ENCODE data around the gene DCLK2.

Gene DCLK2

DNA sequence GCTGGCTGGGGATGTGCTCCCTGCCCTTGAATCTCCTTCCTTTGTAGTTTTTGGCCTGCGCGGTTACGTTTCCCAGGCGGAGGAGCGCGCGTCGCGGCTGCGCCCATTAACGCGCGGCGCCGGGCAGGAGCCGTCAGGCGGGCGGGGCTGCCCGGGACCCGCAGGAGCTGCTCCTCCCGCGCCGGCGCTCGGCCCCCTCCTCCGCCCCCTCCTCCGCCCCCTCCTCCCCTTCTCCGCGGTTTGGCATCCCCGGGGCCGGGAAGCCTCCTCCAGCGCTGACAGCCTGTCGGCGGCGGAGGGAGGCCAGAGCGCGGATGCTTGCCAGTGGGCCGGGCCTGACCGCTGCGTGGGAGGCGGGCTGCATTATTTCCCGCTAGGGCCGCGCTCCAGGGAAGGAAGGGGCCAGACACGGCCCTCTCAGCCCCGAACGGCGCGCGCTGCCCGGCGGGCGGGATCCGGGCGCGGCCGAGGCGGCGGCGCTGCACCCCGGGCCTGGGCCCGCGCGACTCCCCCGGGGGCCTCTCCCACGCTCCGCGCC lies at the start of gene DCLK2:
TSS of gene DCLK2 (plus strand) at position 405 of the 538 bp plus-strand sequence. CDS start 583 bp downstream, outside the sequence.
- peak in 56 of 58 donors; percentile 21 to 89 (median 76) for DNase-seq

GRCh38 chr4:150032541-150032940 lies 45.7 kb upstream of the DCLK2 start:
- DNase-seq: peak in 1 of 58 donors; percentile 14

DNA sequence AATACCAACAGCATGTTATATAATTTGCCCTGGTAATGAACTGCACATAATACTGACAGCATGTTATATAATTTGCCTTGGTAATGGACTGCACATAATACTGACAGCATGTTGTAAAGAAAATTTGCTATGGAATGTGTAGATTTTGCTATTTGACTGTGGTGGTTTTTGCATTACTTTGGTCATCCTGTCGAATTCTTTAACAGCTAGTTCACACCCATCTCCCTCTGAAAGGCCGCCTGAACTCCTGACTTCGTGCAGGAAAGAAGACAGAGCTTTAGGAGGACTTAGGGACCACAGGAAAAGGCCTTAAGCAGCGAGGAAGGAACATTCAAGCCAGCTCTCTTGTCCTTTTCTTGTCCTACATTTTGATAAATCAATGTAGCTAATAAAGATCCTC lies 45.2 kb upstream of the DCLK2 start:
- DNase-seq: no peak

DNA sequence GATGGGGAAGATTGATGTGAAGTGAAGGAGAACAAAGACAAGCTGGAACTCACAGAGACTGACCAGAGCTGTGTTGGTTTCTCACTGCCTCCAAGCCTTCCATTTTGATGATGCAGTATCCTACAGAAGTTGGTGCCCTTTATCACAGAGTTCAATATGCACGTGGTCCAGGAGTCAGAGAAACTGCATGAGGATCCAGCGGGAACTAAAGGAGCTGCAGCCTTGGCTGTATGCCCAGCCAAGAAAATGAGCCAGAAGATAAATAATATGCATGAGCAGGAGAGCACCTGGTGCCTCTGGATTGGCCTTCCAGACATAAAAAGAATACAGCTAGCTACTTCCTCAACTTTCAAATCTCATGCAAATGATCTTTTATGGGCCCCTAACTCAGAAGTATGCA lies 44.3 kb upstream of the DCLK2 start:
- DNase-seq: no peak

GRCh38 chr4:150037251-150037856 lies 40.9 kb upstream of the DCLK2 start:
- DNase-seq: no peak

DNA sequence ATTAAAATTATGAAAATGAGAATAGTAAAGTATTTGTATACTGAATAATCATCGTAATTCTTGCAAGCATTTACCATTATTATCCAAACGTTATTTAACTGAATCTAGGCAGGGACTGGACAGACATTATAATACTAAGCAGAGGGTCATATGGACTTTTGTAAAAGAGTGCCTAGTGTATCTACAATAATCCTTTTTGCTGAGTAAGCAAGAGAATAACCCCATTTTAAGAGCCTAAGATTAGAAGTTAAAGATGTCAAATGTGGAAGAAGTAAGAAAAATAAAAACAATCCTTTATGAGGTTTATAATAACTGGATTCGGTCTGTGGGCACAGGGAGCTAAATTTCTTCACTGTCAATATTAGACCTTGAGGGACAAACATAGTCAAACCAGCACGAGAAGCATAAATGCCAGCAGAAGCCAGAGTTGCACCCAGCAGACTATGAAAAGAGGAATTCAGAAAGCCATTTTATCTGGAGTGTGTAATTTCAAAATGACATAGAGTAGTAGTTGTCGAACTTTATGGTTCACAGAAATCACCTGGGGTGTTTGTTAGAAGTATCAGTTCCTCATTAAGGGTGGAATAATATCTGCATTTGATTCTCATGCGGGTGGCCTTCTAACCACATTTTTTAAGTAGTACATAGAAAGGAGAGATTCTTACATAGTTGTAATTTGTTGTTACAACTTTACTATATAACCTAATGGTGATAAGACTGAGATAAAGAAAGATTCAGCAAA lies 39.7 kb upstream of the DCLK2 start:
- DNase-seq: no peak

- no peak for DNase-seq
Observed at GRCh38 chr4:150039274-150040127, 38.7 kb upstream of the DCLK2 start.

GRCh38 chr4:150044517-150044916 lies 33.7 kb upstream of the DCLK2 start:
- DNase-seq: no peak

DNA sequence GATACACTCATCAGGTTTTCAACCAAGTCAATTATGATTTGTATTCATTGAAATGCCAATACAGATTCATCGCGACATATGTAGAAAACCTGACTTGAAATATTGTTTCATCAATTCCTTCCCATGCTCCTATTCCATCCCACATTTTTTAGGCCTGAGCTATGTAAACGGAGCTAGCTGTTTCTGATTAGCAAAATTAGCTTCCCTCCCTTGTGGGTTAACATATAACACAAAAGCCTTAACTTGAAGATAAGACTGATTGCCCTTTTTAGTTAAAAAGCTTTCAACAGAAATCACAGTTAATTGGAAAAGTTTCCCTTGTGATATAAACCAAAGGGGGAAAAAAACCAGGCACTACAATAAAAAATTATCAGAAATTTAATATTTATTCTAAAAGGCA lies 32.8 kb upstream of the DCLK2 start:
- DNase-seq: no peak

DNA sequence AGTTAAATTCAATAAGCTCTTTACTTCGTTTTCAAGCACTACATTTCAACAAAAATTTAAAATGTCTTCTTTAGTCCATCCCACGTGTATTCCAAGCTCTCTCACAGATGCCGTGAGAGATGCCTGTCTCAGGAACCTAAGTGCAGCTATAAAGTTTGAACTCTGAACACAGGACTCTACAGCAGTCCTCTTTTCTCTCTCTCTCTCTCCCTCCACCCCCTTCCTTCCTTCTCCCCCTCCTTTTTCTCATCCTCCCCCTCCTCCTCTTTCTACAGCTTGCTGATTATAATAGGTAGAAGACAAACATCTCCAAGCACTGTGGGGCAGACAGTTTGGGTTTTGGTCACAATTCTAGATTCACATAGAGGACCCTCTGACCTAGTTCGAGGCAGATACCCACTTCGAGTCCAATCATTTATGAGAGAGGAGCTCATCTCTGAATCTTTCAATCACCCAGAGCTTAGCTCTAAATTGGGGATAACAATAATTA lies 31.5 kb upstream of the DCLK2 start:
- no peak for DNase-seq

DNA sequence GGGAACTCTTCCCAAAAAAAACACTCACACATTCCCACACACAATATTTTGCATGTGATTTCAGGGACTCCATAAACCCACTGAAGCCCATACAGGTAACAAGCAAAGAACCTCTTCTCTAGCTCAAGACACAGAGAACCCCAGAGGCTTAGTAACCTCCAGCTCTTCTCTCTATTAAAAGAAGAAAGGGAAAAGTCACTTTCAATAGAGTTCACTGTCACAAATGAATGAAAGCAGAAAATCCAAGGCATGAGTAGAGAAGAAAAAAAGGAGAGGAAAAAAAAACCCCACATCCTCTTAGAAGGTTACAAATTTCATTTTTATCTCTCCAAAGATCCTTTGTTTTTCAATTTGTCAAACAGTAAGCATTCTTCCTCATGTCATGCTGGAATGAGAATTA lies 30.7 kb upstream of the DCLK2 start:
- DNase-seq: no peak

GRCh38 chr4:150049682-150050081 lies 28.6 kb upstream of the DCLK2 start:
- no peak for DNase-seq

- DNase-seq: peak in 16 of 58 donors; percentile 0 to 59 (median 6)
Observed at GRCh38 chr4:150050566-150050965, 27.7 kb upstream of the DCLK2 start.

GRCh38 chr4:150051111-150051510 lies 27.1 kb upstream of the DCLK2 start:
- DNase-seq: peak in 1 of 58 donors; percentile 41

- no peak for DNase-seq
Observed at GRCh38 chr4:150055467-150055866, 22.8 kb upstream of the DCLK2 start.

- DNase-seq: no peak
Observed at GRCh38 chr4:150056569-150056968, 21.7 kb upstream of the DCLK2 start.

- no peak for DNase-seq
Observed at GRCh38 chr4:150061086-150061776, 17.0 kb upstream of the DCLK2 start.

- DNase-seq: no peak
Observed at GRCh38 chr4:150063128-150063527, 15.1 kb upstream of the DCLK2 start.

GRCh38 chr4:150065740-150066139 lies 12.5 kb upstream of the DCLK2 start:
- DNase-seq: no peak

DNA sequence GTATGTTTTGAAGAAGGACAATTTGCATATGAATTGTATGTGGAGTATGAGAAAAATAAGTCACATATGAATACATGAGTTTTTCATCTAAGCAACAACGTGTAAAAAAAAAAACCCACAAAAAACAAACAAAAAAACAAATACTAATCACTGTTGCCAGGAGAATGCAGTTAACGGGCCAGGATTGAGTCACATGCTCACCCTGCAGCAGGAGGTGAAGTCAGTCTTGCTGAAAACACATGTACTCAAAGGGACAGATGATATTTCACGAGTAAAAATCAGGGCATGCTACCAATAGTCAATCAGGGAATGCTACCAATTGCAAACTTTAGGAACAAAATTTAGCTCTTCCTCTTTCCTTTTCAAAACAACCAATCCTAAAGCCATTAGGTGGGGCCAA lies 10.4 kb upstream of the DCLK2 start:
- no peak for DNase-seq

All from anterior cingulate cortex (tissue), 58 donors.